Spleen (tissue), 11 donors: ENCODE measurements around the gene KIF3C. TPM values are rescaled to one million over a fixed set of nuclear protein-coding genes. Genes with fewer than 3 reads are reported as not detected.
"Not testable (repeated sequence)": the region's sequence is repeated elsewhere in the genome, so short reads cannot be mapped to it uniquely, and the experiment has no call there.

Experiments used
- DNase-seq: peaks from one replicate; pipeline ENCODE4 v3.0.0-alpha.2; 2020
- H3K27ac ChIP-seq, 8 donors: fragments of 200-600 bp; sonication (generic) in 7 of 8; 1 replicate in 4 of 8; 2 replicates in 4 of 8; pipeline versions ENCODE4 v1.5.0 to v1.8.0; 2016 to 2021; ENCODE audit warnings: inconsistent platforms in 4 of 8, mild to moderate bottlenecking in 4 of 8, moderate library complexity in 1 of 8
- H3K27me3 ChIP-seq, 7 donors: fragments of 200-600 bp; sonication (generic) in 6 of 7; replicated peaks in 1 of 7; 1 replicate in 4 of 7; 2 replicates in 3 of 7; pipeline versions ENCODE4 v1.5.0 to v1.8.0; 2016 to 2021; ENCODE audit warnings: inconsistent platforms in 3 of 7, mild to moderate bottlenecking in 1 of 7
- H3K36me3 ChIP-seq, 6 donors: fragments of 200-600 bp; sonication (generic) in 5 of 6; 1 replicate in 4 of 6; 2 replicates in 2 of 6; pipeline versions ENCODE4 v1.5.0 to v1.8.0; 2016 to 2021; ENCODE audit warnings: inconsistent platforms in 2 of 6
- H3K4me1 ChIP-seq, 6 donors: fragments of 200-600 bp; sonication (generic) in 5 of 6; 1 replicate in 3 of 6; 2 replicates in 3 of 6; pipeline versions ENCODE4 v1.5.0 to v1.8.0; 2016 to 2021; ENCODE audit warnings: inconsistent platforms in 3 of 6
- H3K4me3 ChIP-seq, 8 donors: fragments of 200-600 bp; sonication (generic) in 7 of 8; 1 replicate in 4 of 8; 2 replicates in 4 of 8; pipeline versions ENCODE4 v1.5.0 to v1.8.0; 2016 to 2021; ENCODE audit warnings: inconsistent platforms in 4 of 8, mild to moderate bottlenecking in 4 of 8, moderate library complexity in 2 of 8
- H3K9me3 ChIP-seq, 8 donors: fragments of 200-600 bp; sonication (generic) in 7 of 8; 1 replicate in 4 of 8; 2 replicates in 4 of 8; pipeline versions ENCODE4 v1.5.0 to v1.8.0; 2016 to 2021; ENCODE audit warnings: inconsistent platforms in 4 of 8
- POLR2A ChIP-seq, 3 donors: fragments of 450-650 bp; IDR thresholded peaks; one replicate each; pipeline ENCODE4 v1.5.1; 2017; ENCODE audit warnings: antibody characterized with exemption in 3 of 3, mild to moderate bottlenecking in 1 of 3
- POLR2AphosphoS5 ChIP-seq, 3 donors: sonication (generic); formaldehyde crosslinking; IDR thresholded peaks; one replicate each; pipeline ENCODE4 v1.5.1; 2017; ENCODE audit warnings: antibody characterized with exemption in 3 of 3
- WGBS, 5 donors: extraction: QIAGEN DNeasy Blood & Tissue Kit in 3 of 5; methylation state at CpG; one replicate each; pipeline versions ENCODE4 v1.1.5 to v1.1.7; 2013 to 2018; 5-methylcytosine and 5-hydroxymethylcytosine counted together
- intact Hi-C: fragments of 100-400 bp; cut with DNase I; formaldehyde crosslinking; loops from one replicate; pipeline ENCODE4 v1.15.0; 2023; ENCODE audit warnings: low total_unique reads
- polyA plus RNA-seq, 3 donors: library from polyadenylated mRNA; stranded (reverse); fragments of 200-250 nt; gene quantifications; one replicate each; pipeline ENCODE4 v1.2.1, GENCODE V29; 2013
- total RNA-seq, 7 donors: library from RNA; depleted of rRNA in 3 of 7; stranded (reverse); fragments of >200 nt in 3 of 7; fragmentation: NEBNext Ultra II Directional in 4 of 7; extraction: Animal tissue kit (Norgen Biotek cat#: 25700) in 4 of 7; gene quantifications; one replicate each; pipeline versions ENCODE4 v1.1.0 to v1.2.1, GENCODE V29; 2016 to 2021
- TF ChIP-seq, protein P1 (sequence below), 11 experiments: fragments of 200-600 bp in 7 of 11; fragments of 450-650 bp in 4 of 11; sonication (generic) in 4 of 11; IDR thresholded peaks in 8 of 11; conservative IDR thresholded peaks in 3 of 11; 1 replicate in 7 of 11; 2 replicates in 4 of 11; pipeline versions ENCODE4 v1.4.0 to v1.8.0; 2016 to 2021; ENCODE audit warnings: antibody characterized with exemption in 11 of 11, inconsistent platforms in 4 of 11, mild to moderate bottlenecking in 1 of 11
- donor health status: healthy with polysubstance abuse.
- donor health status: DM: no; HTN: no; CAD: no; lungs with moderate emphysema.
- donor health status: DM: no; HTN: no; CAD: no.
- donor health status: Bipolar disorder and iron deficiency.
- donor health status: healthy.
- donor health status: DM: no; HTN: no; CAD: no.
- donor health status: DM: yes; HTN: yes; CAD: no.

KIF3C gene
- total and polyA plus RNA-seq, 10 donors: 0.33 to 6.5 (median 3.8) TPM

DNA sequence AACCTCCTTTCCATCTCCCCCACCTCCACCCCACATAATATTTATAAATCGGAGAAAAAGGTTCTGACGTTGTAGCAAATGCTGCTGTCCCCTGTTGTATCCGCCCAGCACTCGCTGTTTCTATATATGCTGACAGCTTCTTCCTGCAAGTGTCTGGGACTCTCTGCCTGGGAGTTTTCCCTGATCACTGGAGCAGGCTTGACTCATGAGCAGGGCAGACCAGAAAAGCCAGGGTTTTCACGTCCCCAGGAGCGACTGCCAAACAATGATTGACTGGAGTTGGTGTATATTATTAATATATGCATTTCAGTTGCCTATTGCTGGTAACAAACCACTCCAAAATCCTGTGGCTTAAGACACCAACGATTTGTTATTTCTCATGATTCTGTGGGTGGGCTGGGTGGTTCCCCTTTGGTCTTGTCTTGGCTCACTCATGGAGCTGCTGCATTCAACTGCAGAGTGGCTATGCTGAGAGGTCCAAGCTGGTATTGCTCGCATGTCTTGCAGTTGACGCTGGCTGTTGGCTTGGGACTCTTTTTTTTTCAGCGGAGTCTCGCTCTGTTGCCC, 82.8 kb downstream of the KIF3C start:
- DNase-seq: no peak
- Histone ChIP-seq H3K4me1 (peaks cover 0 to 4% (median 0%) of the 10 kb centered on the region in 6 donors), H3K27ac (no peak overlapping the region), H3K36me3 (no peaks in the 10 kb centered on the region), H3K9me3 (no peaks in the 10 kb centered on the region), H3K27me3 (no peaks in the 10 kb centered on the region), H3K4me3 (no peak overlapping the region)
- WGBS, 5 donors: 76 to 87% (median 82%) methylated on average over 11 of the region's 11 CpGs
- TF ChIP-seq, protein P1, sequence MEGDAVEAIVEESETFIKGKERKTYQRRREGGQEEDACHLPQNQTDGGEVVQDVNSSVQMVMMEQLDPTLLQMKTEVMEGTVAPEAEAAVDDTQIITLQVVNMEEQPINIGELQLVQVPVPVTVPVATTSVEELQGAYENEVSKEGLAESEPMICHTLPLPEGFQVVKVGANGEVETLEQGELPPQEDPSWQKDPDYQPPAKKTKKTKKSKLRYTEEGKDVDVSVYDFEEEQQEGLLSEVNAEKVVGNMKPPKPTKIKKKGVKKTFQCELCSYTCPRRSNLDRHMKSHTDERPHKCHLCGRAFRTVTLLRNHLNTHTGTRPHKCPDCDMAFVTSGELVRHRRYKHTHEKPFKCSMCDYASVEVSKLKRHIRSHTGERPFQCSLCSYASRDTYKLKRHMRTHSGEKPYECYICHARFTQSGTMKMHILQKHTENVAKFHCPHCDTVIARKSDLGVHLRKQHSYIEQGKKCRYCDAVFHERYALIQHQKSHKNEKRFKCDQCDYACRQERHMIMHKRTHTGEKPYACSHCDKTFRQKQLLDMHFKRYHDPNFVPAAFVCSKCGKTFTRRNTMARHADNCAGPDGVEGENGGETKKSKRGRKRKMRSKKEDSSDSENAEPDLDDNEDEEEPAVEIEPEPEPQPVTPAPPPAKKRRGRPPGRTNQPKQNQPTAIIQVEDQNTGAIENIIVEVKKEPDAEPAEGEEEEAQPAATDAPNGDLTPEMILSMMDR (IDR thresholded peaks at IDR 0.05 in 8 of 11, conservative IDR thresholded peaks at IDR 0.05 in 3 of 11): no peak
- no peak for TF ChIP-seq POLR2AphosphoS5 (IDR thresholded peaks at IDR 0.05)
- TF ChIP-seq POLR2A (IDR thresholded peaks at IDR 0.05): no peak
- intact Hi-C loops: no loop called here

DNA sequence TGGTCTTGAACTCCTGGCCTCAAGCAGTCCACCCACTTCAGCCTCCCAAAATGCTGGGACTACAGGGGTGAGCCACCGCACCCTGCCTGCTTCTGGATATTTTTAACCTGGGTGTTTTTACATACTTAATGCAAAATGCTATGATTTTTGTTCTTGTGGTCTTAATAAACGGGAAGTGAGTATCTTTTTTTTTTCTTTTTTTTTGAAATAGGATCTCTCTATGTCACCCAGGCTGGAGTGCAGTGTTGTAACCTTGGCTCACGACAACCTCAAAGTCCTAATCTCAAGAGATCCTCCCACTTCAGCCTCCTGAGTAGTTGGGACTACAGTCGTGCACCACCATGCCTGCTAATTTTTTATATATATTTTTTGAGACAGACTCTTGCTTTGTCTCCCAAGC, 84.8 kb downstream of the KIF3C start:
- no peaks in the 10 kb centered on the region for H3K36me3 ChIP-seq
- H3K4me3 ChIP-seq: no peak overlapping the region
- intact Hi-C loops: no loop called here
- no peak for DNase-seq
- H3K27ac ChIP-seq: no peak overlapping the region
- TF ChIP-seq POLR2A (IDR thresholded peaks at IDR 0.05): no peak
- TF ChIP-seq, protein P1 (IDR thresholded peaks at IDR 0.05 in 8 of 11, conservative IDR thresholded peaks at IDR 0.05 in 3 of 11): no peak
- TF ChIP-seq POLR2AphosphoS5 (IDR thresholded peaks at IDR 0.05): no peak
- H3K4me1 ChIP-seq: peaks cover 0 to 4% (median 0%) of the 10 kb centered on the region in 6 donors
- no peaks in the 10 kb centered on the region for H3K27me3 ChIP-seq
- 32 to 46% (median 41%) methylated on average over 4 of the region's 4 CpGs for WGBS, 5 donors
- H3K9me3 ChIP-seq: no peaks in the 10 kb centered on the region

DNA sequence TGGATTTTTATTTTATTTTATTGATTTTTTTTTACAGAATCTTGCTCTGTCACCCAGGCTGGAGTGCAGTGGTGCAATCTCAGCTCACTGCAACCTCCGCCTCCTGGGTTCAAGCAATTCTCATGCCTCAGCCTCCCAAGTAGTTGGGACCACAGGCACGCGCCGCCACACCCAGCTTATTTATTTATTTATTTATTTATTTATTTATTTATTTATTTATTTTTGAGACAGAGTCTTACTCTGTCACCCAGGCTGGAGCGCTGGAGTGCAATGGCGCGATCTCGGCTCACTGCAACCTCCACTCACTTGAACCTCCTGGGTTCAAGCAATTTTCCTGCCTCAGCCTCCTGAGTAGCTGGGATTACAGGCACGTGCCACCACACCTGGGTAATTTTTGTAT, 86.0 kb downstream of the KIF3C start:
- H3K27me3 ChIP-seq, H3K4me1 ChIP-seq, H3K4me3 ChIP-seq, intact Hi-C loops, H3K36me3 ChIP-seq, DNase-seq, H3K9me3 ChIP-seq, H3K27ac ChIP-seq: not testable (repeated sequence)
- WGBS, 5 donors: 74 to 93% (median 84%) methylated on average over 9 of the region's 9 CpGs

DNA sequence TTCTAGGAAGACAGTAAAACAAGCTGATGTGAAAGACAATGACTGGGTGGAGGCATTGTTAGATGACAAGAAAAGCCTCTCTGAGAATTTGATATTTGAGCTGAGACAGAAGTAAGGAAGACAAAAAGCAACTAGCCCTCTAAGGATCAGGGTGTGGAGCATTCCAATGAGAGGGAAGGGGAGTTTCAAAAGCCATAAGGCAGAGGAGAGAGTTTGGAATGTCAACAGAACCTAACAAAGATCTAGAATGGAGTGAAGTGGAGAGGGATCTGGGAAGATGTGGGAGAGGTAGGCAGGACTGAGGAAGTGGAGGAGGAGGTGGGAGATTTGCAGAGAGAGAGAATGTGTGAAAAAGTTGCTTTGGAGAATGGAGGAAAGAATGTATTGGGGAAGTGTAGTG, 86.7 kb downstream of the KIF3C start:
- H3K9me3 ChIP-seq: no peaks in the 10 kb centered on the region
- H3K36me3 ChIP-seq: no peaks in the 10 kb centered on the region
- no peak for TF ChIP-seq POLR2AphosphoS5 (IDR thresholded peaks at IDR 0.05)
- no peak for TF ChIP-seq POLR2A (IDR thresholded peaks at IDR 0.05)
- no peak overlapping the region for H3K27ac ChIP-seq
- no peak overlapping the region for H3K4me3 ChIP-seq
- DNase-seq: no peak
- intact Hi-C loops: no loop called here
- no peaks in the 10 kb centered on the region for H3K27me3 ChIP-seq
- peaks cover 0 to 4% (median 0%) of the 10 kb centered on the region in 6 donors for H3K4me1 ChIP-seq

DNA sequence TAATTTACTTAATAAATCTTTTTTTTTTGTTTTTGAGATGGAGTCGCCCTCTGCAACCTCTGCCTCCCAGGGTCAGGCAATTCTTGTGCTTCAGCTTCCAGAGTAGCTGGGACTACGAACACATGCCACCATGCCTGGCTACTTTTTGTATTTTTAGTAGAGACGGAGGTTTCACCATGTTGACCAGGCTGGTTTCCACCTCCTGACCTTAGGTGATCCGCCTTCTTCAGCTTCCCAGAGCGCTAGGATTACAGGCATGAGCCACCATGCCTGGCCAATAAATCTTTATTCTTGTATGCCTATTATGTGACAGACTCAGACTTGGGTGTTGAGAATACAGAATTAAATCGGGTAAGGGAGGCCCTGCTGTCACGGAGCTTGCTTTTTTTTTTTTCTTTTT, 87.3 kb downstream of the KIF3C start:
- H3K4me1 ChIP-seq: peaks cover 0 to 4% (median 0%) of the 10 kb centered on the region in 6 donors
- no peak for DNase-seq
- intact Hi-C loops: no loop called here
- H3K9me3 ChIP-seq: no peaks in the 10 kb centered on the region
- no peaks in the 10 kb centered on the region for H3K27me3 ChIP-seq
- H3K27ac ChIP-seq: no peak overlapping the region
- WGBS, 5 donors: 89 to 93% (median 90%) methylated on average over 7 of the region's 7 CpGs
- no peak for TF ChIP-seq POLR2AphosphoS5 (IDR thresholded peaks at IDR 0.05)
- no peak for TF ChIP-seq POLR2A (IDR thresholded peaks at IDR 0.05)
- TF ChIP-seq, protein P1 (IDR thresholded peaks at IDR 0.05 in 8 of 11, conservative IDR thresholded peaks at IDR 0.05 in 3 of 11): no peak
- no peaks in the 10 kb centered on the region for H3K36me3 ChIP-seq
- H3K4me3 ChIP-seq: no peak overlapping the region
